DMS79 treated with DMSO at 0.1 percent for 48 hours (cell line): ENCODE measurements around the gene WASF3.

Experiments
- DNase-seq: peaks from one replicate; lab custom pipeline; 2025; lab: John Stamatoyannopoulos, UW

WASF3 gene

DNA sequence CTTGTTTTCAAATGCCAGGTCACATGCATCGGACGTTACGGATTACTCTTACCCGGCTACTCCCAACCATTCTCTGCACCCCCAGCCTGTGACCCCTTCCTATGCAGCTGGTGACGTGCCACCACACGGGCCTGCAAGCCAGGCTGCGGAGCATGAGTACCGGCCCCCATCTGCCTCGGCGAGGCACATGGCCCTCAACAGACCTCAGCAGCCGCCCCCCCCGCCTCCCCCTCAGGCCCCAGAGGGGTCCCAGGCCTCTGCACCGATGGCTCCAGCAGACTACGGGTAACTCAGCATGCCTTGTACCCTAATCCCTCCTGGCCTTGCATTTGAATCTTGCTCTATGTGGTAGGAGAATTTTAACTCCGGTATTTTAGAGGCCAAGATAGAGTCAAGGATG is 123.6 kb downstream of the WASF3 start:
- DNase-seq, result no peak

DNA sequence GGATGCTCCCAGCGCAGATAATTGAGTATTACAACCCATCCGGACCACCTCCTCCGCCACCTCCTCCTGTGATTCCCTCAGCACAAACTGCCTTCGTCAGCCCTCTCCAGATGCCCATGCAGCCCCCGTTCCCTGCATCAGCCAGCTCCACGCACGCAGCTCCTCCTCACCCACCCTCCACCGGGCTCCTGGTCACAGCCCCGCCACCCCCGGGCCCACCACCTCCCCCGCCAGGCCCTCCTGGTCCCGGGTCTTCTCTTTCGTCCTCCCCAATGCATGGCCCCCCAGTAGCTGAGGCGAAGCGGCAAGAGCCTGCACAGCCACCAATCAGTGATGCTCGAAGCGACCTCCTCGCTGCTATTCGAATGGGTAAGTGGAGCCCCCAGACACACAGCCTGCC is 125.1 kb downstream of the WASF3 start:
- no peak for DNase-seq

- DNase-seq, result no peak
Observed at GRCh38 chr13:26685606-26686005, 128.1 kb downstream of the WASF3 start.

DNA sequence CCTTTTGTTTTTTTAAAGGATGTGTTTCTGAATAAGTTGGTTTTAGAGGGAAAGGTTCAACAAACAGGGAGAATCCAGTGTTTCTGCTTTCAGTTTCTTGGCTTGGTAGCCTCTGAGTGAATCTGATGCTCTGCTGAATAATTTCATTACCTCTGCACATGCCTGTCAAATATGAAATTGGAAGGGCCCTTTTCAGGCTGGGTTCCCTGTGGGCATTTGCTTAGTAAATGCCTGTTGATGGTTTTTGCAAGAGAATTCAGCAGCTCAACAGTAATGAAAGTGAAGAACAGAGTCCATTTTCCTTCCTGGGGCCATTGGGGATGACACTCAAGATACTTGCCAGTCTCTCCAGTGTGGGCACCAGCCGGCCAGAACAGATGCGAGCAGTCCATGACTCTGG is 128.8 kb downstream of the WASF3 start:
- no peak for DNase-seq

DNA sequence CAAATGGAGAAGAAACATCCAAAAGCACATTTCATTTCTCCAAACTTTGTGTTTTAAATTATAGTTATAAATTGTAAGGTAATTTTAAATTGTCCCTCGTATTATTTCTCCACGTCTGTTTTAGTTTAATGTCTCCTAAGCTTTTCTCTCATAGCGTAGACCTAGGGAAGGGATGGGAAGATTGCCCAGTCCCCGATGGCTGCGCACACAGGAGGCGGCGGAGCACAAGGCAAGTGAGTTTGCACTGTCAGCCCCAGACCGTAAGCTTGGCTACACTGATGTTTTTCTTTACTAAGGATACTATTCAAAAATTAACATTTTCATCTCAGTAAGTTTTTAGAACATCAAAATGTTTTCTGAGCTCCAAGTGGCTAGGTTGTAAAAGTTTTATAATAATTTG is 130.8 kb downstream of the WASF3 start:
- no peak for DNase-seq

DNA sequence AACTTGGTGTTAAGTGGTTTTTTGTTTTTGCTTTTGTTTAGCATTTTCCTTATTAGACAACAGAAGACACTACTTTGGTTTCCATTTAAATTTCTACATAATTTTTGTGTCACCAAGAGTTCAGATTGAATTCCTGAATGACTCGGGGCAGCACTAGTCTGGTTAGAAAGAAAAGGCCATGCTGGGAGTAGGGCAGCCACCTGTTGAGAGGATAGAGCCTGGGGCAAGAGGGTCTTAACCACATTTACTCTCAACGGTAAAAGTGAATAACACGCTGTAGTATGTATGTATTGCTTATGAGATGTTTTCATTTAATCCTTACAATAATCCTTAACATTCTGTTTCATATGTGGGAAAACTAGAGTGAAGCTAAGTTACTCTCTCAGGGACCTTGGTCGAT is 131.5 kb downstream of the WASF3 start:
- no peak for DNase-seq

GRCh38 chr13:26693749-26694463 is 136.4 kb downstream of the WASF3 start:
- DNase-seq, result no peak

- no peak for DNase-seq
Observed at GRCh38 chr13:26694609-26695359, 137.3 kb downstream of the WASF3 start.

DNA sequence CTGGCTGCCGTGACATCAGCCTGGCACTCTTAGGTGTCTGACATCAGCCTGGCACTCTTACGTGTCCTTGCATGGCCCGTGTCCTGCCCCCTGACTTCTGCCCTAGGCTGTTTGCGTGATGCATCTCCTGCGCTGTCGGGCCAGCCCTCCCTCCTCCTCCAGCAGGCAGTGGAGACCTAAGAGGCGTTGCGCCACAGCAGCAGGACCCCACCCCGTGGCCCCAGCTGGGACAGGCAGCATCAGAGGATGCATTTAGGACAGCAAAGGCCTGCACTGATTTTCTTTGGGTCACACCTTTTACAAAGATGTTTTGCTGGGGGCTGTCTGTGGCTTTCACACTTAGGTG is 137.8 kb downstream of the WASF3 start:
- DNase-seq, result no peak

DNA sequence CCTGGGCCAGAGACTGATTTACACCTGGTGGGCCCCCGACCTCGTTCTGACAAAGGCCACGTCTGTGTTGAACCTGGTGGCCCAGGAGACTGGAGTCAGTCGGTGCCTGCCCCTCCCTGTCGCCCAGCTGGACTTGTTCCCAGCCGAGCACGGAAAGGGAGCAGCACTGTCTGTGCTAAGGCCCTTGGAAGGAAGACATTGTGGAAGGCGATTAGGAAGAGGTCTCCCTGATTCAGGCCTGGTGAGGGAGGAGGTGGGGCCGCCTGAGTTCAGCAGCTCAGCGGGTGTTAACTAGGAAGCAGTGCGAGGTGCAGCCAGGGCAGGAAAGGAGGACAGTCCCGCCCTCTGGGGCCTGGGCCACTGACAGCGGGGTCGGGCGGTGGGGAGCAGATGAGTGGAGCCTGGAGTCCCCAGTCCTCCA is 138.4 kb downstream of the WASF3 start:
- DNase-seq, result no peak

- DNase-seq, result no peak
Observed at GRCh38 chr13:26697069-26697955, 139.8 kb downstream of the WASF3 start.

GRCh38 chr13:26698392-26699196 is 141.1 kb downstream of the WASF3 start:
- peak; percentile 60 for DNase-seq

DNA sequence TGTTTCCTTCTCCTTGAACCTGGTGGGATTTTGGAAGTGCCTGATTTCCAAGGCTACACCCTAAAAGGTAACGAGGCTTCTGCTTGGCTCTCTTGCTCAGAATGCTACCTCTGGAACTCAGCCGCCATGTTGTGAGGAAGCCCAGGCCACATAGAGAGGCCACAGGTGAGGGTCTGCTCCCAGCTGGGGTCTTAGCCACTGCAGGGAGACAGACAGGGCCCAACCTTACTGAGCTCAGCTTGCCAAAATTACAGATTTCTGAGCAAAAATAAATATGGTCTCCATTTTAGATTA is 141.7 kb downstream of the WASF3 start:
- no peak for DNase-seq

- no peak for DNase-seq
Observed at GRCh38 chr13:26705536-26705935, 148.1 kb downstream of the WASF3 start.

DNA sequence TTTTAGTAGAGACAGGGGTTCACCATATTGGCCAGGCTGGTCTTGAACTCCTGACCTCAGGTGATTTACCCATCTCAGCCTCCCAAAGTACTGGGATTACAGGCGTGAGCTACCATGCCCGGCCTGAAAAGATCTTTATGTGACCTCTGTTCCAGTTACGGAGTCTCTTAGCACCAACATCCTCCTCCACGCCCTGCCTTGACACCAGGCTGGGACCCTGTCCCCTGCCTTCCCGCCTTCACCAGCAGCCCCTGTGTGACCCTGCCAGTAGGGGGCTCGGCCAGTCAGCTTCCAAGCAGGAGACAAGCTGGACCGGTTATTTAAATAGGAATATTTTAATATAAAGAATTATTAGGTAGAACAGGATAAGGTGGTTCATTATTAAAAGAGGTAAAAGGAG is 148.9 kb downstream of the WASF3 start:
- no peak for DNase-seq

GRCh38 chr13:26707122-26708006 is 149.9 kb downstream of the WASF3 start:
- peak; percentile 1 for DNase-seq

- DNase-seq, result no peak
Observed at GRCh38 chr13:26708007-26708297, 150.5 kb downstream of the WASF3 start.

- DNase-seq, result no peak
Observed at GRCh38 chr13:26709461-26709860, 152.0 kb downstream of the WASF3 start.

DNA sequence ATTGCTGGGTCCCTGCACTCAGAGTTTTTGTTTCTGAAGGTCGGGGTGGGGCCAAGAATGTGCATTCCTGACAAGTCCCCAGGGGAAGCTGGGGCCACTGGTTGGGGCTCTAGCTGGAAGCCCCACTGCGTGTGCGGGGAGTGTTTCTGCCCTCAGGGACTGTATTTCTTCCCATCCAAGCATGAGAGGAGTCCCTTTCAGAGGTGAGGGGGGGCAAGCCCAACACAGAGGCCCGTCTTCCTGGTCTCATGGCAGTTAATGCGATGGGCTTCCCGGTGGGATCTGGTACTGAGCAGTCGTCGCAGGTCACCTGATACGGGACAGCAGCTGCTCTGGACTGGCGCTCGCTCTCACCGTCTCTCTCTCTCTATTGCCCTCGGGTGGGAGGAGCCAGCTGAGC is 152.7 kb downstream of the WASF3 start:
- no peak for DNase-seq

- DNase-seq, result no peak
Observed at GRCh38 chr13:26711211-26711610, 153.7 kb downstream of the WASF3 start.

GRCh38 chr13:26713341-26713740 is 155.9 kb downstream of the WASF3 start:
- no peak for DNase-seq
